Right lobe of liver (tissue), 4 donors: Measurements from ENCODE around the gene SLC7A1.

Experiments used
- CTCF ChIP-seq, 4 donors: fragments of 200-600 bp in 3 of 4; fragments of 450-650 bp in 1 of 4; IDR thresholded peaks; one replicate each; pipeline versions ENCODE4 v1.5.1 to v1.8.0; 2016 to 2022; ENCODE audit warnings: antibody characterized with exemption in 4 of 4, mild to moderate bottlenecking in 2 of 4
- POLR2A ChIP-seq: fragments of 450-650 bp; IDR thresholded peaks from one replicate; pipeline ENCODE4 v1.6.1; 2017; ENCODE audit warnings: antibody characterized with exemption, mild to moderate bottlenecking
- donor health status: DM: no; HTN: no; CAD: no.
- donor health status: DM: no; HTN: no; CAD: no.
- donor health status: DM: no; HTN: yes; CAD: no.

GRCh38 chr13:29504691-29505090 is 90.8 kb downstream of the SLC7A1 start:
- TF ChIP-seq CTCF (IDR thresholded peaks at IDR 0.05) = no peak
- TF ChIP-seq POLR2A = no peak
